AG09309 (cell line): ENCODE measurements around the gene DHX30.

Experiments
- DNase-seq: peaks from one replicate; pipeline ENCODE4 v3.0.0-alpha.2; 2010; ENCODE audit warnings: low read depth
- H3K4me3 ChIP-seq: 2 replicates; pipeline ENCODE4 v1.5.1; 2011; ENCODE audit warnings: mild to moderate bottlenecking, low read depth, low read length, moderate library complexity; ENCODE audit not compliant: control insufficient read depth
- CTCF ChIP-seq: IDR thresholded peaks from 2 replicates; pipeline ENCODE4 v1.5.1; 2011; ENCODE audit warnings: mild to moderate bottlenecking, low read depth, low read length, inconsistent platforms; ENCODE audit not compliant: insufficient read depth, control insufficient read depth; ENCODE audit errors: missing control alignments

Gene DHX30

GRCh38 chr3:47865192-47865591, 62.3 kb downstream of the DHX30 start:
- no peak for TF ChIP-seq CTCF
- no peak overlapping the region for H3K4me3 ChIP-seq
- DNase-seq = no peak

GRCh38 chr3:47867451-47868044, 64.6 kb downstream of the DHX30 start:
- H3K4me3 ChIP-seq = no peak overlapping the region
- DNase-seq = no peak
- no peak for TF ChIP-seq CTCF

- TF ChIP-seq CTCF = no peak
- no peak overlapping the region for H3K4me3 ChIP-seq
- no peak for DNase-seq
Measured at GRCh38 chr3:47868306-47868705, 65.4 kb downstream of the DHX30 start.

GRCh38 chr3:47870156-47870555, 67.2 kb downstream of the DHX30 start:
- DNase-seq = no peak
- no peak overlapping the region for H3K4me3 ChIP-seq
- no peak for TF ChIP-seq CTCF

GRCh38 chr3:47870702-47871260, 67.8 kb downstream of the DHX30 start:
- no peak overlapping the region for H3K4me3 ChIP-seq
- TF ChIP-seq CTCF = no peak
- DNase-seq = no peak

GRCh38 chr3:47871389-47871788, 68.5 kb downstream of the DHX30 start:
- TF ChIP-seq CTCF = no peak
- H3K4me3 ChIP-seq = no peak overlapping the region
- no peak for DNase-seq

GRCh38 chr3:47872916-47873315, 70.0 kb downstream of the DHX30 start:
- DNase-seq = no peak
- no peak for TF ChIP-seq CTCF
- no peak overlapping the region for H3K4me3 ChIP-seq
